Caco-2 (cell line): ENCODE data around the gene SALL1. TPM values are rescaled to one million over a fixed set of nuclear protein-coding genes. Genes with fewer than 3 reads are reported as not detected.

Experiments used
- BruUV-seq: library from RNA; stranded (reverse); fragments of 400-500 nt; replicated peaks from 2 replicates; lab custom pipeline; 2021; lab: Mats Ljungman, UMichigan
- CTCF ChIA-PET: fragments of 300-600 bp; sonication (Branson Sonifier 250); formaldehyde crosslinking; loops from one replicate; lab custom pipeline; 2022; ENCODE audit warnings: antibody characterized with exemption; lab: Charles Lee
- POLR2A ChIA-PET: fragments of 300-600 bp; sonication (Branson Sonifier 250); formaldehyde crosslinking; loops from one replicate; lab custom pipeline; 2022; ENCODE audit warnings: antibody characterized with exemption; lab: Charles Lee
- DNase-seq, 2 experiments: peaks; one replicate each; pipeline versions ENCODE4 v3.0.0 to v3.0.0-alpha.2; 2020 to 2022
- H3K27me3 ChIP-seq: replicated peaks from 2 replicates; pipeline ENCODE4 v1.6.0; 2011; ENCODE audit warnings: low read length; ENCODE audit not compliant: control insufficient read depth, insufficient read depth
- H3K36me3 ChIP-seq: 2 replicates; pipeline ENCODE4 v1.5.1; 2011; ENCODE audit warnings: low read length; ENCODE audit not compliant: control insufficient read depth, insufficient read depth
- H3K4me1 ChIP-seq: fragments of 250-450 bp; sonication (Bioruptor Pico); 2 replicates; pipeline ENCODE4 v1.5.1; 2020; ENCODE audit warnings: mild to moderate bottlenecking
- H3K4me3 ChIP-seq: 2 replicates; pipeline ENCODE4 v1.5.1; 2011; ENCODE audit warnings: low read depth, mild to moderate bottlenecking, control low read depth, low read length
- H3K9me3 ChIP-seq: fragments of 250-450 bp; sonication (Bioruptor Pico); 2 replicates; pipeline ENCODE4 v1.5.1; 2020; ENCODE audit warnings: mild to moderate bottlenecking, moderate library complexity
- H3K27ac Mint-ChIP-seq: one replicate; pipeline ENCODE4 v1.8.0; 2022; ENCODE audit warnings: mixed read lengths; ENCODE audit not compliant: unreplicated experiment
- H3K27me3 Mint-ChIP-seq: one replicate; pipeline ENCODE4 v1.8.0; 2022; ENCODE audit warnings: mixed read lengths; ENCODE audit not compliant: insufficient read depth, unreplicated experiment
- H3K36me3 Mint-ChIP-seq: one replicate; pipeline ENCODE4 v1.8.0; 2022; ENCODE audit warnings: mild to moderate bottlenecking, mixed read lengths; ENCODE audit not compliant: insufficient read depth, unreplicated experiment
- H3K4me1 Mint-ChIP-seq: one replicate; pipeline ENCODE4 v1.8.0; 2022; ENCODE audit warnings: low read depth, mixed read lengths; ENCODE audit not compliant: unreplicated experiment
- H3K4me3 Mint-ChIP-seq: one replicate; pipeline ENCODE4 v1.8.0; 2022; ENCODE audit warnings: mild to moderate bottlenecking, moderate library complexity, mixed read lengths; ENCODE audit not compliant: unreplicated experiment
- H3K9me3 Mint-ChIP-seq: one replicate; pipeline ENCODE4 v1.8.0; 2022; ENCODE audit warnings: mixed read lengths; ENCODE audit not compliant: unreplicated experiment
- intact Hi-C: fragments of 100-400 bp; cut with micrococcal nuclease; formaldehyde crosslinking; loops from one replicate; pipeline ENCODE4 v1.10.0; 2022; ENCODE audit not compliant: unreplicated experiment
- total RNA-seq: library from RNA; stranded (reverse); gene quantifications from 2 replicates; pipeline ENCODE4 v1.2.3, GENCODE V29; 2022
- TF ChIP-seq, protein P1 (sequence below), 2 experiments: fragments of 200-600 bp in 1 of 2; IDR thresholded peaks; 1 replicate in 1 of 2; 2 replicates in 1 of 2; pipeline versions ENCODE4 v1.5.1 to v1.8.0; 2011 to 2022; ENCODE audit warnings: antibody characterized with exemption in 1 of 2, control low read depth in 1 of 2, inconsistent platforms in 1 of 2, low read depth in 1 of 2, low read length in 1 of 2, mild to moderate bottlenecking in 1 of 2, moderate library complexity in 1 of 2; ENCODE audit not compliant: insufficient read depth in 1 of 2, severe bottlenecking in 1 of 2, unreplicated experiment in 1 of 2

Gene SALL1
- total RNA-seq, 1 experiment from 2014 or later = not detected

DNA sequence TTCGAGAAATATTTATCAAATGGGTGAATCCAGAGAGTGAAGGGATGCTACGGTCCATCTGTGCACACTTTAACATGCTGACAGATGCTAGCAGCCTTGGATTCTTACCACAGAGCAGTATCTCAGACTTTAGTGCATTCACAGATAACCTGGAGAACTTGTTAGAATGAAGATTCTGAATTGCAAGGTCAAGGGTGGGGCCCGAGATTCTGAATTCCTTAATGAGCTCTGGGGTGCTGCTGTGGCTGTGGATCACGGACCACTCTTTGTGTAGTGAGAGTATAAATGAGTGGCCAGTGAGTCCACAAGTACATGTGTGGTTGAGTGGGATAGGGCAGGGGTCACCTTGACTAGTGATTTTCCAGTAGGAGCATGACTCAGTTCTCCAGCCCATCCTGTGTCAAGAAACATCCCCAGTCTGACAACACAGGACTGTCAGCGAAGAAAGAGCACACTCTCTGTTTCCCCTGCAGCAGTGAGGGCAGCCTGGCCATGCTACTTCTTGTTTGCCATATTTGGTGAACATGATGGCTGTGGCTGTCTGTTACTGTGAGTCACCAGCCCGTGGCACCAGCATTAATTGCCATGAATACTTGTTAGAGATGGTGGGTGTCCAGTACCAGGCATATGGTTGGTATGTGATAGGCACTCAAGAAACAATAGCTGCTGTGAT lies 13.0 kb upstream of the SALL1 start:
- Mint-ChIP-seq H3K4me3 (no peak overlapping the region), H3K4me1 (no peaks in the 10 kb centered on the region), H3K27me3 (no peaks in the 10 kb centered on the region), H3K36me3 (no peaks in the 10 kb centered on the region), H3K27ac (no peak overlapping the region), H3K9me3 (no peaks in the 10 kb centered on the region)
- Histone ChIP-seq H3K4me1 (peaks cover 5% of the 10 kb centered on the region; the same call in 1 of the 2 replicates), H3K9me3 (no peaks in the 10 kb centered on the region), H3K36me3 (no peaks in the 10 kb centered on the region), H3K27me3 (no peaks in the 10 kb centered on the region), H3K4me3 (no peak overlapping the region)
- no peak for DNase-seq
- ChIA-PET POLR2A (no interaction called here), CTCF (no interaction called here)
- no TSS peak for BruUV-seq
- TF ChIP-seq, protein P1, sequence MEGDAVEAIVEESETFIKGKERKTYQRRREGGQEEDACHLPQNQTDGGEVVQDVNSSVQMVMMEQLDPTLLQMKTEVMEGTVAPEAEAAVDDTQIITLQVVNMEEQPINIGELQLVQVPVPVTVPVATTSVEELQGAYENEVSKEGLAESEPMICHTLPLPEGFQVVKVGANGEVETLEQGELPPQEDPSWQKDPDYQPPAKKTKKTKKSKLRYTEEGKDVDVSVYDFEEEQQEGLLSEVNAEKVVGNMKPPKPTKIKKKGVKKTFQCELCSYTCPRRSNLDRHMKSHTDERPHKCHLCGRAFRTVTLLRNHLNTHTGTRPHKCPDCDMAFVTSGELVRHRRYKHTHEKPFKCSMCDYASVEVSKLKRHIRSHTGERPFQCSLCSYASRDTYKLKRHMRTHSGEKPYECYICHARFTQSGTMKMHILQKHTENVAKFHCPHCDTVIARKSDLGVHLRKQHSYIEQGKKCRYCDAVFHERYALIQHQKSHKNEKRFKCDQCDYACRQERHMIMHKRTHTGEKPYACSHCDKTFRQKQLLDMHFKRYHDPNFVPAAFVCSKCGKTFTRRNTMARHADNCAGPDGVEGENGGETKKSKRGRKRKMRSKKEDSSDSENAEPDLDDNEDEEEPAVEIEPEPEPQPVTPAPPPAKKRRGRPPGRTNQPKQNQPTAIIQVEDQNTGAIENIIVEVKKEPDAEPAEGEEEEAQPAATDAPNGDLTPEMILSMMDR (IDR thresholded peaks at IDR 0.05; ENCODE audit: insufficient read depth in 1 of 2, low read depth in 1 of 2, low read length in 1 of 2, severe bottlenecking in 1 of 2, unreplicated experiment in 1 of 2) = no peak
- intact Hi-C loops = no loop called here

DNA sequence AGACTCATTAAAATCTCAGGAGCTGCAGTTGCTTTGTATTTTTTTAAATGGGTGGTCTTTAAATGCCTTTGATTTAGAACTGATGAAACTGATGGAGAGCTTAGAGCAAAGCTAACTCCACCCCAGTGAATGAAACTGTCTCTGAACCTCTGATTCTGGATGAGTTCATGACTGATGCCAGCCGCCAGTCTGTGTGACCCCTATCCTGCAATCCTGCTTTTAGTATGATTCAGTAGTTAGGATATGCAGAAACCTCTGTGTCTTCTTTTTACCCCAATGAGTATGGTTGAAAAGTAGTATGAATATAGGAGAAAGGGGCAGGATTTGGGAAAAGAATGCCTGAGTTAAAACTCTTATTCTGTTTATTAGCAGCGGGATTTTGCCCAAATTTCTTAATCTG lies 12.3 kb upstream of the SALL1 start:
- H3K27me3 Mint-ChIP-seq = no peaks in the 10 kb centered on the region

DNA sequence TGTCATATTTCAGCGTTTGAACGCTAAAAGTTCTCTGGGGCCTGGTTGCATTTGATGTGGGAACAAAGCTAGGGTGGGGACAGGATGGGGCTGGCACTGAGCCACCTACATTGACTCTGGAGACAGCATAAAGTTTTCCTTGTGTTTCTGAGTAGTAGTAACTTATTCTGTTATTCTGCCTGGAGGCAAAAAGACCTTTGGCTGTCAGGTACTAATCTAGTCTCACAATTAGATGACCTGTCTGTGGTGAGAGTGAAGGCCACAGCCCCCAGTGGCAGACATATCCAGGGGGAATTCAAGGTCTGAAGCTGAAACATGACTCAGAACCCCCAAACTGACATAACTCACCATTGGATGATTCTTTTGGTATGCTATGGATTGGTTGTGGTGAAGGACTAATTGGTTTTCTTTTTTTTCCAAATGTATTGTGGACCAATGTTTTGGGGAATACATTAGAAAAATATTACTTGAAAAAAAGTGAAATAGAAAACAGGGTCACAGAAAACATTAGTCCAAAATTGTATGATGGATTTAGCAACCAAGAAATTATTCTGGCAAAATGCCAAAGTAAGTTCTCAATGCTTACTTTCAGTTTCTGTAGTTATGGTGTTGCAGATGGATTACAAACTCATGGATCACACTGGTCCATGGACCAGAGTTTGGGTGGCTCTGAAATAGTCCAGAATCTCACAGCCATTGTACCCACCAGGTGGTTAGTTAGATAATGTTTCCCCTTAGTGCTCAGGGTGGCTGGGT lies 10.5 kb upstream of the SALL1 start:
- TF ChIP-seq, protein P1 (IDR thresholded peaks at IDR 0.05; ENCODE audit: insufficient read depth in 1 of 2, low read depth in 1 of 2, low read length in 1 of 2, severe bottlenecking in 1 of 2, unreplicated experiment in 1 of 2) = no peak
- ChIA-PET POLR2A (no interaction called here), CTCF (interaction anchor here (0.6 kb wide), 1 partner anchor 40 kb away, joined by 3 read pairs; no protein-coding TSS in a partner anchor)
- no peaks in the 10 kb centered on the region for H3K36me3 Mint-ChIP-seq
- Histone ChIP-seq H3K36me3 (no peaks in the 10 kb centered on the region), H3K4me3 (no peak overlapping the region), H3K4me1 (peaks cover 8% of the 10 kb centered on the region; the same call in 1 of the 2 replicates), H3K27me3 (no peaks in the 10 kb centered on the region), H3K9me3 (no peaks in the 10 kb centered on the region)
- no peaks in the 10 kb centered on the region for H3K27me3 Mint-ChIP-seq
- H3K4me3 Mint-ChIP-seq = no peak overlapping the region
- DNase-seq = no peak
- intact Hi-C loops = no loop called here
- H3K9me3 Mint-ChIP-seq = no peaks in the 10 kb centered on the region
- no peaks in the 10 kb centered on the region for H3K4me1 Mint-ChIP-seq
- BruUV-seq = no TSS peak
- no peak overlapping the region for H3K27ac Mint-ChIP-seq

More for the DNA sequence above, 12.3 kb upstream of the SALL1 start:
- intact Hi-C loops = no loop called here
- H3K4me1 ChIP-seq = peaks cover 5% of the 10 kb centered on the region; the same call in 1 of the 2 replicates
- no peak overlapping the region for H3K4me3 ChIP-seq
- Mint-ChIP-seq H3K9me3 (no peaks in the 10 kb centered on the region), H3K27ac (no peak overlapping the region), H3K4me3 (no peak overlapping the region), H3K4me1 (no peaks in the 10 kb centered on the region), H3K36me3 (no peaks in the 10 kb centered on the region)
- ChIA-PET CTCF (no interaction called here), POLR2A (no interaction called here)
- H3K27me3 ChIP-seq = no peaks in the 10 kb centered on the region
- H3K9me3 ChIP-seq = no peaks in the 10 kb centered on the region
- H3K36me3 ChIP-seq = no peaks in the 10 kb centered on the region
- TF ChIP-seq, protein P1 (IDR thresholded peaks at IDR 0.05; ENCODE audit: insufficient read depth in 1 of 2, low read depth in 1 of 2, low read length in 1 of 2, severe bottlenecking in 1 of 2, unreplicated experiment in 1 of 2) = no peak
- no peak for DNase-seq
- BruUV-seq = no TSS peak
